ENCODE data around the gene IGF2R.
A peak's percentile ranks its signal among the peaks of the same experiment; 100 is the strongest.
"Not testable (repeated sequence)": the region's sequence is repeated elsewhere in the genome, so short reads cannot be mapped to it uniquely, and the experiment has no call there.

The IGF2R gene

DNA sequence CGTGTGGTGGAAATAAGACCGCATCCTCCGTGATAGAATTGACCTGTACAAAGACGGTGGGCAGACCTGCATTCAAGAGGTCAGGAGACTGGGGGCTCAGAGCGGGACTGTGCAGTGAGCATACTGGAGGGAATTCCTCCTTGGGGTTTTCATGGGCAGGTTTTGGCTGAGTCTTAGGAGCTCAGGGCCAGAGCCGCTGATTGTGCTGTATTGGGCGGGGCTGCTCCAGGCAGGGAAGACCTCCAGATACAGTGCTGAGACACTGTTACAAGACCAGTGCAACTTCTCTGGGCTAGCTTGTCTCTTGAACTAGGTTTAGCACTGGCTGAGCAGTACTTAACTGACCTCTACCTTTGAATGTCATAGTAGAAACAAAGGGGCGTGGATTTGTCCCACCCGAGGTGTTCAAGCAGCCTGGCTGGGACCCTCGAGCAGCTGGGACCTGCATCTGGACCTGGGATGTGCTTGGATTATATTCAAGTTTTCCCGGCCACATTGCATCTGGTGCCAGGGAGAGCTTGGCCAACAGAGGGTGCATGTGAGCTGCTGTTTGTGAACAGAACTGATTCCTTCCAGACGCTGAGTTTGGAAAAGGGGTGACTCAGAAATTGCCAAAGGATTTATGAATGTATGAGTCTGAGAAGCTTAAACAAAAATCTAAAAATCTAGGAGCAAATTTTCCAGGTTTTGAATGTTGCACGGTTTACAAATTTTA is 119.3 kb downstream of the IGF2R start:
- peak; percentile 72 for DNase-seq (ENCODE audit: insufficient read length, low spot score)
- FAIRE-seq, result no peak

DNA sequence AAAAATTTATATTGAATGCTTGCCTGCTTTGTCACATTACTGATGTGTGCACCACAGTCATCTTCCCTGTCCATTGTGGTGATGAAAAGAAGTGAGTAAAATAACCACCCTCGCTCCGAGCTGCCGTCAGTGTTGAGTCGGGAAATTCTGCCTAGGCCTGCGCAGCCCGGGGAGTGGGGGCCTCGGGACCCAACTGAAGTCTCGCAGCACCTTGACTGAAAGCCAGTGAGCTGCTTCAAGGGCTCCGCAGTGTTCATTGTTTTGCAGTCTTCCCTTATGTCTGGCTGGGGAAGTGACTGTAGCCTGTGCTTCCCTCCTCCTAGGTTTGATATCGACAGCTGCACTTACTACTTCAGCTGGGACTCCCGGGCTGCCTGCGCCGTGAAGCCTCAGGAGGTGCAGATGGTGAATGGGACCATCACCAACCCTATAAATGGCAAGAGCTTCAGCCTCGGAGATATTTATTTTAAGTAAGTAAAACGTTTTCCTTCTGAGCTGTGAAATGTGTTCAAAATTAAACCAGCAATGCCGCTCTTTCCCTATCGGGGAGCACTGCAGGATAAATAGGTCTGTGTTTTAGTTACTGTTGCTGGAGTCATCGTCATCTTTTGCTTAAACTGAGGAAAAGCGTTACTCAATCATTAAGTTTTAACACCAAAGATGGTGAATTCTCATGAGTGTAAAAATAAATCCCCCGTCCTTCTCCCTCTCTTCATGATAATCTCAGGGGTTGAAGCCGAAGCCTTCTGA is 120.1 kb downstream of the IGF2R start:
- FAIRE-seq (no peak), DNase-seq (ENCODE audit: insufficient read length, low spot score) (no peak)
- no peak for TF ChIP-seq POLR2A (IDR thresholded peaks at IDR 0.05; ENCODE audit: low read depth, low read length)

More for the DNA sequence above, 119.3 kb downstream of the IGF2R start:
- TF ChIP-seq POLR2A (IDR thresholded peaks at IDR 0.05; ENCODE audit: low read depth, low read length), result no peak

DNA sequence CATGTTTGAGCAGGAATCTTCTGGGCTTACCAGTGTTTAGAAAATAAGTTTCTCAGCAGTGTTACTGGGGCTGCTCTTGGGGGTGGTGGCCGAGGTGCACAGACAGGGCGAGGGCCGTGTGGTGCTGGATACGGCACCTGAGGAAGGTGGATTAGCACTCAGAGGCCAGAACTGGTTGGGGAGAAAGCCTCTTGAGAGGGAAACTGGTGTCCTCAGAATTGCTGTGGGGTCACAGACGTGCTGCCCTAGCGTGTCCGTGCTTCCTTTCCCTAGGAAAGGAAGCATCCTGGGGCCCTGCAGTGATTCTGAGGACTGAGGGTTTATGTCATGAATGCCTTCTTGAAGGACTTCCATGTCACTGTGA is 120.6 kb downstream of the IGF2R start:
- no peak for TF ChIP-seq POLR2A (IDR thresholded peaks at IDR 0.05; ENCODE audit: low read depth, low read length)
- FAIRE-seq, result no peak

DNA sequence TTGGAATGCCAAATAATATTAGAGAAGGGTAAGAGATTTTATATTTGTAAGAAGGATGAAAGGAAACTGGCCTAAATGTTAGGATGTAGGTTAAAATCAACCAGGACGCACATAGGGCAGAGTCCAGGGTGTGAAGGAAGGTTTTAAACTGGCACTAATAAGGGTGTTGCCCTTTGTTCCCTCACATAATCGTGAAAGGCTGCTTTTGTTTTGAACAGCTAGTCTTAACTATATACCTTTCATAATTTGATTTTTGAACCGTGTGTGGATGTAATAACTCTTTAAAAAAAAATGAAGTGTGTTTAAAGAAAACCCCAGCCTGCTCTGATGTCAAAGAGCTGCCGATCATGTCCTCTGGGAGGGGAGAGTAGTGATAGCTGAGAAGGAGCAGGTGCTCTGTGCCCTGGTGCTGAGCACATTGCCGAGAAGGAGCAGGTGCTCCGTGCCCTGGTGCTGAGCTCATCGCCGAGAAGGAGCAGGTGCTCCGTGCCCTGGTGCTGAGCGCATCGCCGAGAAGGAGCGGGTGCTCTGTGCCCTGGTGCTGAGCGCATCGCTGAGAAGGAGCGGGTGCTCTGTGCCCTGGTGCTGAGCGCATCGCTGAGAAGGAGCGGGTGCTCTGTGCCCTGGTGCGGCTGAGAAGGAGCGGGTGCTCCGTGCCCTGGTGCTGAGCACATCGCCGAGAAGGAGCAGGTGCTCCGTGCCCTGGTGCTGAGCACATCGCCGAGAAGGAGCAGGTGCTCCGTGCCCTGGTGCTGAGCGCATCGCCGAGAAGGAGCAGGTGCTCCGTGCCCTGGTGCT is 121.8 kb downstream of the IGF2R start:
- not testable (repeated sequence) for FAIRE-seq; DNase-seq (ENCODE audit: insufficient read length, low spot score)

More for the DNA sequence above, 120.6 kb downstream of the IGF2R start:
- no peak for DNase-seq (ENCODE audit: insufficient read length, low spot score)

DNA sequence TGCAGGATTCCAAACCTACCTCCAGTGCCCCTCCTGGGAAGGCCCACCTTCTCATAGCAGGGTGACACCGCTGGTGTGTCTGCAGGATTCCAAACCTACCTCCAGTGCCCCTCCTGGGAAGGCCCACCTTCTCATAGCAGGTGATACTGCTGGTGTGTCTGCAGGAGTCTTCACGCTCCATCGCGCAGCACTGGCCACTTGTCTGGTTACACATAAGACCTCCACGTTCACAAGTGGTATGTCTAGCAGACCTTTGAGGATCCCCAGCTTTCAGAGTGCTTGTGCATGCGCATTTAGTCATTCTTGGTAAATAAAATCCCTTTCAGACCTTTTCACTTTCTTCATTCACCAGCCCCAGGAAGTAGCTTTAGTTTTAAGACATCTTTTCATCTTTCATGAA is 123.3 kb downstream of the IGF2R start:
- not testable (repeated sequence) for DNase-seq (ENCODE audit: insufficient read length, low spot score); FAIRE-seq

DNA sequence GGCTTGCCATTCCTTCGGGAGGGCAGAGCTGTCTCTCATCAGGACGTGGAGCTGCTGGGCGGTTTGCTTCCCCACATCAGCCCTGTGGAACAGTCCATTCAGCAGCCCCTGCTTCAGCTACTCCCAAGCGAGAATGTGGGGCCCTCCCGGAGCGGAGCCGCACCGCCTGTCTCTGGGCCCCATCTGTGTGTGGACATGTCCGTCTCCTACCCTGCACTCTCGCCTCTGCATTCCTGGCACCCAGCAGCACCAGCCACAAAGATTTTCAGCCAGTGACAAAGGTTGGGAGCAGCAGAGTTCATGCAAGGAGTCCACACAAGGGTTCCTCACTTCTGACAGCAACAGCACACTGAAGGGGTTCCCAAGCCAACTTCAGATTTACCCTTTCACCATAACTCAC is 123.7 kb downstream of the IGF2R start:
- no peak for TF ChIP-seq POLR2A (IDR thresholded peaks at IDR 0.05; ENCODE audit: low read depth, low read length)
- FAIRE-seq, result no peak
- DNase-seq (ENCODE audit: insufficient read length, low spot score), result no peak

DNA sequence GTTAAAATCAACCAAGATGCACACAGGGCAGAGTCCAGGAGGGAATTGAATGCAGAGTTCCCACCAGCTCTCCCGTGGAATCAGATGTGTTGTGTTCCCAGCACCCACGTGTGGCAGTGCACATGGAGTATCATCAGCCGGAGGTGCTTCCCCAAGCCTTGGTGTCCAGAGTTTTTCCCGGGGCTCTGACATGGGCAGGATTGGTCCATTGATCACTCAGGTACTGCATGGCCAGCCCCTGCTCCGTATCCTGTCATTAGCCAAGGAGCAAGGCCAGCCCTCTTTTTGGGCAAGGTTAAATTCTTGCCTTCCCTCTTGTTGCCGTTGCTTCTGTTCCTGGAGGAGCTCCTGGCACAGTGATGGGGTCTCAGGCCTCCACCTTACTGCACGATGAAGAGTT is 124.2 kb downstream of the IGF2R start:
- DNase-seq (ENCODE audit: insufficient read length, low spot score), result no peak
- no peak for TF ChIP-seq POLR2A (IDR thresholded peaks at IDR 0.05; ENCODE audit: low read depth, low read length)
- no peak for FAIRE-seq

DNA sequence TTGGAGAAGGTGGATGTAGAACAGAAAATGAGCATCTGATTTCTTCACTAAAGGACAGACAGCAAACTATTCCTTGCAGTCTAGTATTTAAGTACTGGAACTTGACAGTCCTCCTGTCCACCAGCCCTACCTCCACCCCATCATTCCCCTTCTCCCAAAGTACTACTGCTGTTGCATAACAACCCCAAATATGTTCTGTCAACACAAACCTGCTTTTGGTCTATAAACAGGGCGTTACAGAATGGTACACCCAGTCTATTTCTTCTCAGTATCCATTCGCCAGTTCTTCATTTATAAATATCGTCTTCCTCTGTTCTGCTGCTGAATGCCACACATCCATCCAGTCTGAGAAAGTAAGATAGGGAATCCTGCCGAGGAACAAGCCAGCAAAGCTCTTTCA is 125.1 kb downstream of the IGF2R start:
- DNase-seq (ENCODE audit: insufficient read length, low spot score) (no peak), FAIRE-seq (no peak)
- no peak for TF ChIP-seq POLR2A (IDR thresholded peaks at IDR 0.05; ENCODE audit: low read depth, low read length)

DNA sequence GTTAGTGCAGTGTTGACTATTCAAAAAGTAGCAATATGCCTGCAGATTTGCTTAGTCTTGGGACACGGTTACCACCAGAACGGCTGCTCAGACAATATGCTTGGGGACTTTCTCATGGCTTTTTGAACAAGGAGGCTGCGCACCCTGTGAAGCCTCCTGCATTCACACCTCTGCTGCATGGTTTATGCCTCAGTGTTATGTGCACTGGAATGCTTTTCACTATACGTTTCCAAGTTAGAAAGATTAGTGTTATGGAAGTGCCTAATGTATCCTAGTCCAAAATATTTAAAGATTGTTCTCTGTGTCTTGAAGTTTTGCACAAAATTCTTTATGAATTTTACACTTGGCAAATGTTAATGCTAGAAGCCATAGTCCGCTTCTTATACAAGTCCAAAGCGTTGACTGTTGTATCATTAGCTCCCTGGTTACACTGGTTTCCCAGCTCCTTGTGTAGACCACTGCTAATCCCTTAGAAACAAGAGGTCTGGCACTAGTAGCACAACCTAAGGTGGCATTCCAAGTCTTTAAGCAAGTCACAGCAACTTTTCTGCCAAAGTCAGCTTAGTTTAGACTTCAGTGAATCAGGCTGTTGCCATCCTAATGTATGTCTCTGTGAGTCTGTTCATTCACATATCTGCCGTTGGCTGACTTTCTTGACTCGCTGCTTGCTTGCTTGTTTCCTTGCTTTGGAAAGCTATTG is 126.4 kb downstream of the IGF2R start:
- TF ChIP-seq POLR2A (IDR thresholded peaks at IDR 0.05; ENCODE audit: low read depth, low read length), result no peak
- DNase-seq (ENCODE audit: insufficient read length, low spot score), result no peak
- FAIRE-seq, result no peak

DNA sequence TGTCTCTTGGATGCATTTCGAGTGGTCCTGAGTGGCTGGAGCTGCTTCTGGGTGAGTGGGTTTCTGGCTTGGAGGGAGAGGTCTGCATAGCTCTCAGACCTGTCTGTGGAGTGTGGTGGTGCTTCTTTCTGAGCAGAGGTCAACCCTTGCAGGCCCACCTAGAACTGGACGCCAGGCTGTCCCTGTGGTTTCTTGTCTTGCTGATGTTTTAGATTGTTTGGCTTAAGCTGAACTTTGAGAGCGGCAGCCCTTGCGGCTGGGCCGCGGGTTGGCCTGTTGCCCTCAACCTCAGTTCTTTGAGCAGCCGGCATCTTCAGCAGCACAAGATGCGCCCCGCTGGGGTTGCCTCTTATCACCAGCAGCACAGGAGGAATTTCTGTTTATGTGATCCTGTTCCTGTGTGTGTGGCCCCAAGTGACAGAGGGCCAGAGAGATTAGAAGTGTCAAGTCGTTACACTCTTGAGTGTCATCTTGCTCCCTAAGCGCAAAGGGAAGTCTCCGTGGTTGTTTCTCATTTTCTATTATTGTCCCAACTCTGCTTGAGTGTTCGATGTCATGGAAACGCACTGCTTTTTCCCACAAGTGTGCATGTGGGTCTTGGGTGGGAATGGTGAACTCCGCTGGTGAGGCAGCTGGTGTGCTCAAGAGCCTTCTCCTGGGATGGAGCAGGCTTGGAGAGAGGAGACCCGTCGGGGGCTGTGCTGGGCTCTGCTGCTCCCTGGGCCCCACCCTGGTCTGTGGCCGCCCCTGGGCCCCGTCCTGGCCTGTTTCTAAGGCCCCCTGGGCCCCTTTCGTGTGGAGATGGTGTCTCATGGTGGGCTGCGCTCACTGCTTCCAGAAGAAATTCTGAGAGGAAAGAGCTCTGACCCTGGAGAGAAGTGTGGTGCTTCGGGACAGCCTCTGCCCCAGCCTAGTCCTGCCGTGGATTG is 132.7 kb downstream of the IGF2R start:
- DNase-seq (ENCODE audit: insufficient read length, low spot score) (no peak), FAIRE-seq (no peak)
- no peak for TF ChIP-seq POLR2A (IDR thresholded peaks at IDR 0.05; ENCODE audit: low read depth, low read length)

DNA sequence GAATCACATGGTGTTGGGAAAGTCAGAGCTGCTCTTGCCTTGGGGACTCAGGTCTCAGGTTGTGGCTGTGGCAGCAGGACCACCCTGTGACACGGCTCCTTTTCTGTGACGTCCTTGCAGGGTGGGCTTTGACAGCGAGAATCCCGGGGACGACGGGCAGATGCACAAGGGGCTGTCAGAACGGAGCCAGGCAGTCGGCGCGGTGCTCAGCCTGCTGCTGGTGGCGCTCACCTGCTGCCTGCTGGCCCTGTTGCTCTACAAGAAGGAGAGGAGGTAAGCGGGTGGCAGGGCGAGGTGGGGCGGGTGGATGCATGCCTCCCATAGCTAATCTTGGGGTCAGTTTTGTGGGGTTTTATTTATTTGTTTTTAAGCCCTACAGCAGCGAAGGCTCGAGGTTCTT is 133.5 kb downstream of the IGF2R start:
- TF ChIP-seq POLR2A (IDR thresholded peaks at IDR 0.05; ENCODE audit: low read depth, low read length), result no peak
- DNase-seq (ENCODE audit: insufficient read length, low spot score) (no peak), FAIRE-seq (no peak)

DNA sequence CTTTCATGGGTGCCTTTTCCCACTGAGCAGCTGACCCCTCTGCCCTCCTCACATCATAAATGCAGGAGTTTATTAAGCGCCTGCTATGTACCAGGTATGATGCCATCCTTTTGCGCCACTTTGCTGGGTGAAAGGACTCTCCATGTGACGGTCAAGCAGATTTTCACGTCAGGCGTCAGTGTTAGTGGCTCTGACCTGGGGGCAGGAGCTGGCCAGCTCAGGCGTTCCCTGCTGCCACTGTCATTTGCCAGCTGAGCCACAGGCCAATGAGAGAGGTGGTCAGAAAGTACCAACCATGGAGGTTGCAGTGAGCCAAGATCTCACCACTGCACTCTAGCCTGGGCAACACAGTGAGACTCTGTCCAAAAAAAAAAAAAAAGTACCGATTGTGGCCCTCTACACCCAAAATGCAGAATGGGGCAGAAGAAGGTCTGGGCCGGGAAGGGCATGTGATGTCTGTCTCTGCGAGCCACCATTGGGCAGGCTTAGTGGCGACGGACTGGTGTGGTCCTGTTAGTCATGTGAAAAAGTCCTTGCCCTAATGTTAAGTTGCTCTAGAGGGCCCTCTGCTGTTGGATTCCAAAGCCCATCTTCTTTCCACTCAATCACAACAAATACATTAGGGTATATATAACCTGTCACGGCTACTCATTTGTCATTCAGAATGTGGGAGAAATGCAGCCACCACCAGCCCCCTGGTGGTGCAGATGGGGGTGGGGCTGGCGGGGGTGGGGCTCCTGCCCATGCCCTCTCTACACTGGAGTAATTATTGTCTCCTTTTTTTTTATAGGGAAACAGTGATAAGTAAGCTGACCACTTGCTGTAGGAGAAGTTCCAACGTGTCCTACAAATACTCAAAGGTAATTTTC is 134.3 kb downstream of the IGF2R start:
- no peak for FAIRE-seq
- TF ChIP-seq POLR2A (IDR thresholded peaks at IDR 0.05; ENCODE audit: low read depth, low read length), result no peak

More for the DNA sequence above, 134.3 kb downstream of the IGF2R start:
- no peak for DNase-seq (ENCODE audit: insufficient read length, low spot score)

Measured in H54 (cell line).